Stimulated activated CD4-positive, alpha-beta T cell treated with anti-CD3 and anti-CD28 coated beads, Interleukin-4, amount 100 ng/mL, for 24 hours (primary cell): Measurements from ENCODE around the gene MOCS3.
A peak's percentile ranks its signal among the peaks of the same experiment; 100 is the strongest.
"Not testable (repeated sequence)": the region's sequence is repeated elsewhere in the genome, so short reads cannot be mapped to it uniquely, and the experiment has no call there.

Experiments
- DNase-seq: peaks from one replicate; pipeline ENCODE4 v3.0.0-alpha.2; 2020

The MOCS3 gene

GRCh38 chr20:50932016-50932485 is 26.6 kb upstream of the MOCS3 start:
- DNase-seq, result no peak

- no peak for DNase-seq
These were observed 25.8 kb upstream of the MOCS3 start for GRCh38 chr20:50932691-50933280.

GRCh38 chr20:50933589-50933988 is 25.0 kb upstream of the MOCS3 start:
- no peak for DNase-seq

GRCh38 chr20:50943069-50943468 is 15.5 kb upstream of the MOCS3 start:
- DNase-seq, result no peak

- no peak for DNase-seq
These were observed 10.4 kb upstream of the MOCS3 start for GRCh38 chr20:50948132-50948785.

- DNase-seq, result no peak
These were observed 5.4 kb upstream of the MOCS3 start for GRCh38 chr20:50953196-50953595.

- no peak for DNase-seq
These were observed 4.8 kb upstream of the MOCS3 start for GRCh38 chr20:50953821-50954220.

GRCh38 chr20:50957276-50957675 is 1.3 kb upstream of the MOCS3 start:
- no peak for DNase-seq

GRCh38 chr20:50957798-50958614 is 612 bp upstream of the MOCS3 start, which contains the start of gene DPM1:
Gene DPM1 (minus strand): TSS chr20:50958532. CDS start chr20:50958523, 9 bp downstream.
- peak; percentile 91 for DNase-seq

GRCh38 chr20:50959543-50960126 is 1.0 kb downstream of the MOCS3 start:
- DNase-seq, result no peak

GRCh38 chr20:50967586-50967985 is 9.0 kb downstream of the MOCS3 start:
- no peak for DNase-seq

GRCh38 chr20:50968289-50968688 is 9.7 kb downstream of the MOCS3 start:
- DNase-seq, result no peak

- no peak for DNase-seq
These were observed 10.8 kb downstream of the MOCS3 start for GRCh38 chr20:50969435-50969834.

- DNase-seq, result no peak
These were observed 11.3 kb downstream of the MOCS3 start for GRCh38 chr20:50969912-50970311.

- no peak for DNase-seq
These were observed 17.2 kb downstream of the MOCS3 start for GRCh38 chr20:50975701-50976330.

- no peak for DNase-seq
These were observed 18.7 kb downstream of the MOCS3 start for GRCh38 chr20:50977066-50978021.

- DNase-seq, result not testable (repeated sequence)
These were observed 19.9 kb downstream of the MOCS3 start for GRCh38 chr20:50978533-50978932.

GRCh38 chr20:50980071-50980681 is 21.6 kb downstream of the MOCS3 start:
- DNase-seq, result peak; percentile 54

- DNase-seq, result peak; percentile 76
These were observed 22.5 kb downstream of the MOCS3 start for GRCh38 chr20:50980851-50981713.

- no peak for DNase-seq
These were observed 23.1 kb downstream of the MOCS3 start for GRCh38 chr20:50981714-50982048.
